SK-N-SH (cell line): ENCODE data around the gene THY1. TPM values are rescaled to one million over a fixed set of nuclear protein-coding genes. Genes with fewer than 3 reads are reported as not detected.

Experiments
- CTCF ChIA-PET: fragments of 300-600, 350-600 bp; formaldehyde crosslinking; extraction: SDS; loops from one replicate; lab custom pipeline; 2021; lab: Yijun Ruan, JAX
- POLR2A ChIA-PET: fragments of 350-600 bp; sonication (Branson Sonifier 250); formaldehyde crosslinking; extraction: SDS; loops from one replicate; lab custom pipeline; 2020; ENCODE audit warnings: antibody characterized with exemption, inconsistent platforms; lab: Yijun Ruan, JAX
- DNase-seq: peaks from one replicate; pipeline ENCODE4 v3.0.0; 2012
- H2AFZ ChIP-seq: fragments of 200-600 bp; sonication (generic); 2 replicates; pipeline ENCODE4 v1.8.1; 2016; ENCODE audit warnings: antibody characterized with exemption, mild to moderate bottlenecking, low read depth
- H3F3A ChIP-seq: fragments of 200-600 bp; sonication (generic); replicated peaks from 2 replicates; pipeline ENCODE3; 2016; ENCODE audit warnings: antibody characterized with exemption, mild to moderate bottlenecking; ENCODE audit not compliant: insufficient read depth
- H3K27ac ChIP-seq, 2 experiments: fragments of 200-500 bp in 1 of 2; fragments of 200-600 bp in 1 of 2; sonication (Bioruptor generic) in 1 of 2; sonication (generic), shearing (Covaris generic) in 1 of 2; 2 replicates each; pipeline versions ENCODE4 v1.5.1 to v1.6.1; 2014 to 2016; ENCODE audit warnings: low read depth in 2 of 2, inconsistent platforms in 1 of 2, low read length in 1 of 2, mild to moderate bottlenecking in 1 of 2, mixed read lengths in 1 of 2
- H3K27me3 ChIP-seq: fragments of 200-600 bp; sonication (generic), shearing (Covaris generic); 2 replicates; pipeline ENCODE4 v1.6.1; 2016; ENCODE audit warnings: mixed run types; ENCODE audit not compliant: insufficient read depth
- H3K36me3 ChIP-seq, 2 experiments: fragments of 200-500 bp in 1 of 2; fragments of 200-600 bp in 1 of 2; sonication (Bioruptor generic) in 1 of 2; sonication (generic) in 1 of 2; replicated peaks in 1 of 2; 2 replicates each; pipeline versions ENCODE3 to v1.5.1; 2014 to 2016; ENCODE audit warnings: low read length in 1 of 2, mild to moderate bottlenecking in 1 of 2; ENCODE audit not compliant: insufficient read depth in 2 of 2, control insufficient read depth in 1 of 2
- H3K4me1 ChIP-seq, 2 experiments: fragments of 200-500 bp in 1 of 2; fragments of 200-600 bp in 1 of 2; sonication (Bioruptor generic) in 1 of 2; sonication (generic), shearing (Covaris generic) in 1 of 2; 2 replicates each; pipeline versions ENCODE4 v1.5.1 to v1.6.1; 2014 to 2016; ENCODE audit warnings: low read depth in 1 of 2, low read length in 1 of 2, mixed run types in 1 of 2; ENCODE audit not compliant: insufficient read depth in 2 of 2, control insufficient read depth in 1 of 2
- H3K4me2 ChIP-seq: fragments of 200-600 bp; sonication (generic), shearing (Covaris generic); 2 replicates; pipeline ENCODE4 v1.6.1; 2017; ENCODE audit warnings: mixed run types
- H3K4me3 ChIP-seq, 2 experiments: fragments of 200-500 bp in 1 of 2; fragments of 200-600 bp in 1 of 2; sonication (Bioruptor generic) in 1 of 2; sonication (generic), shearing (Covaris generic) in 1 of 2; 2 replicates each; pipeline versions ENCODE4 v1.5.1 to v1.8.1; 2014 to 2016; ENCODE audit warnings: low read depth in 2 of 2, inconsistent platforms in 1 of 2, low read length in 1 of 2, mild to moderate bottlenecking in 1 of 2, mixed read lengths in 1 of 2, moderate library complexity in 1 of 2
- H3K79me2 ChIP-seq: fragments of 200-600 bp; sonication (generic); 2 replicates; pipeline ENCODE4 v1.8.1; 2017; ENCODE audit warnings: mild to moderate bottlenecking; ENCODE audit not compliant: insufficient read depth
- H3K9ac ChIP-seq: fragments of 200-600 bp; sonication (generic); 2 replicates; pipeline ENCODE4 v1.6.1; 2017; ENCODE audit warnings: mixed run types
- H3K9me2 ChIP-seq: fragments of 200-600 bp; sonication (generic); 2 replicates; pipeline ENCODE4 v1.6.1; 2017; ENCODE audit warnings: mixed run types
- H3K9me3 ChIP-seq: fragments of 200-600 bp; sonication (generic); 2 replicates; pipeline ENCODE4 v1.6.1; 2017; ENCODE audit warnings: mixed run types, mild to moderate bottlenecking, moderate library complexity
- H4K20me1 ChIP-seq: fragments of 200-600 bp; sonication (generic); 2 replicates; pipeline ENCODE4 v1.6.1; 2017; ENCODE audit warnings: mild to moderate bottlenecking, mixed run types; ENCODE audit not compliant: insufficient read depth
- CHD2 ChIP-seq: fragments of 150-350 bp; IDR thresholded peaks from 2 replicates; pipeline ENCODE4 v1.6.1; 2018; ENCODE audit warnings: low read length; ENCODE audit not compliant: partially characterized antibody
- CTCF ChIP-seq: fragments of 200-600 bp; sonication (generic); IDR thresholded peaks from 2 replicates; pipeline ENCODE4 v1.6.1; 2017; ENCODE audit warnings: antibody characterized with exemption, mild to moderate bottlenecking, moderate library complexity
- ELF1 ChIP-seq: IDR thresholded peaks from 2 replicates; pipeline ENCODE4 v1.4.0; 2012
- EZH2phosphoT487 ChIP-seq: fragments of 200-600 bp; sonication (generic); IDR thresholded peaks from 2 replicates; pipeline ENCODE4 v1.6.1; 2017; ENCODE audit warnings: low read depth, mixed run types, mild to moderate bottlenecking, antibody characterized with exemption, moderate library complexity, borderline replicate concordance
- FOSL2 ChIP-seq: IDR thresholded peaks from 2 replicates; pipeline ENCODE4 v1.4.0; 2012; ENCODE audit warnings: low read depth, mild to moderate bottlenecking, moderate library complexity, borderline replicate concordance
- FOXJ3 ChIP-seq: sonication (generic); formaldehyde crosslinking; IDR thresholded peaks from 2 replicates; pipeline ENCODE4 v1.5.1; 2020; ENCODE audit warnings: mild to moderate bottlenecking, missing genetic modification reagents
- FOXM1 ChIP-seq: IDR thresholded peaks from 2 replicates; pipeline ENCODE4 v1.4.0; 2012; ENCODE audit warnings: low read depth, mild to moderate bottlenecking
- GATA2 ChIP-seq: sonication (generic); formaldehyde crosslinking; IDR thresholded peaks from 2 replicates; pipeline ENCODE4 v1.5.0; 2020; ENCODE audit warnings: mild to moderate bottlenecking, missing genetic modification reagents
- IRF3 ChIP-seq: fragments of 150-350 bp; IDR thresholded peaks from 2 replicates; pipeline ENCODE4 v1.6.1; 2016; ENCODE audit warnings: mild to moderate bottlenecking, low read depth, low read length
- JUND ChIP-seq: IDR thresholded peaks from 2 replicates; pipeline ENCODE4 v1.4.0; 2012
- MEF2A ChIP-seq: IDR thresholded peaks from 2 replicates; pipeline ENCODE4 v1.4.0; 2012; ENCODE audit warnings: low read depth, borderline replicate concordance
- MXI1 ChIP-seq: IDR thresholded peaks from 2 replicates; pipeline ENCODE4 v1.6.1; 2012; ENCODE audit warnings: mild to moderate bottlenecking, low read depth, low read length, improper control_type of control experiment
- NFIC ChIP-seq: IDR thresholded peaks from 2 replicates; pipeline ENCODE4 v1.4.0; 2012; ENCODE audit warnings: borderline replicate concordance
- RAD21 ChIP-seq: IDR thresholded peaks from 2 replicates; pipeline ENCODE4 v1.6.1; 2012; ENCODE audit warnings: mild to moderate bottlenecking, low read length
- RXRA ChIP-seq: IDR thresholded peaks from 2 replicates; pipeline ENCODE4 v1.4.0; 2012; ENCODE audit warnings: low read depth, mild to moderate bottlenecking, borderline replicate concordance
- TAF1 ChIP-seq: IDR thresholded peaks from 2 replicates; pipeline ENCODE4 v1.6.1; 2012; ENCODE audit warnings: low read depth, mild to moderate bottlenecking, low read length, moderate library complexity, borderline replicate concordance
- TCF12 ChIP-seq: IDR thresholded peaks from 2 replicates; pipeline ENCODE4 v1.4.0; 2012
- TEAD4 ChIP-seq: IDR thresholded peaks from 2 replicates; pipeline ENCODE4 v1.4.0; 2012; ENCODE audit warnings: mild to moderate bottlenecking, borderline replicate concordance; ENCODE audit not compliant: insufficient read depth
- USF1 ChIP-seq: IDR thresholded peaks from 2 replicates; pipeline ENCODE4 v1.4.0; 2012; ENCODE audit warnings: low read depth, borderline replicate concordance
- USF2 ChIP-seq: fragments of 150-350 bp; IDR thresholded peaks from 2 replicates; pipeline ENCODE4 v1.6.1; 2017; ENCODE audit warnings: antibody characterized with exemption, low read length, low read depth, borderline replicate concordance
- WGBS: methylation state at CpG from one replicate; pipeline ENCODE4 v1.1.6; 2017; ENCODE audit warnings: low lambda C conversion rate; 5-methylcytosine and 5-hydroxymethylcytosine counted together
- polyA plus RNA-seq, 3 experiments: library from polyadenylated mRNA; depleted of rRNA; stranded (reverse); fragments of >200 nt; gene quantifications; 2 replicates each; pipeline ENCODE4 v1.2.3, GENCODE V29; 2012

THY1 gene
- polyA plus RNA-seq, 1 of the 3 experiments (the other 2 are of a cell fraction), result 1,091 TPM

GRCh38 chr11:119445850-119446249, 22.9 kb upstream of the THY1 start:
- TF ChIP-seq RAD21 (no peak), GATA2 (CRISPR knock-in tag) (no peak), FOSL2 (no peak), FOXM1 (no peak), USF1 (no peak), MXI1 (no peak), CTCF (no peak), JUND (no peak), CHD2 (no peak), MEF2A (no peak), USF2 (no peak), RXRA (no peak), TCF12 (no peak), ELF1 (no peak), TAF1 (no peak), NFIC (no peak), EZH2phosphoT487 (no peak), FOXJ3 (CRISPR knock-in tag) (no peak), TEAD4 (no peak), IRF3 (no peak)
- no peaks in the 10 kb centered on the region for H4K20me1 ChIP-seq
- no peaks in the 10 kb centered on the region for H3K79me2 ChIP-seq
- no peak overlapping the region for H3K27ac ChIP-seq
- H2AFZ ChIP-seq, result no peak overlapping the region
- ChIA-PET POLR2A (no interaction called here), CTCF (interaction anchor here (1.0 to 2.4 kb wide), 4 partner anchors 25 to 784 kb away, joined by 3 to 6 read pairs (median 6); no protein-coding TSS in a partner anchor)
- H3K9me2 ChIP-seq, result no peaks in the 10 kb centered on the region
- no peaks in the 10 kb centered on the region for H3F3A ChIP-seq
- H3K4me2 ChIP-seq, result no peak overlapping the region
- no peaks in the 10 kb centered on the region for H3K4me1 ChIP-seq
- DNase-seq, result no peak
- H3K36me3 ChIP-seq, result no peaks in the 10 kb centered on the region
- H3K27me3 ChIP-seq, result no peaks in the 10 kb centered on the region
- no peaks in the 10 kb centered on the region for H3K9me3 ChIP-seq
- 94% methylated on average over 4 of the region's 4 CpGs for WGBS
- H3K4me3 ChIP-seq, result no peak overlapping the region
- no peak overlapping the region for H3K9ac ChIP-seq
